PC-9 (cell line): Measurements from ENCODE around the gene NELL2. TPM values are rescaled to one million over a fixed set of nuclear protein-coding genes. Genes with fewer than 3 reads are reported as not detected.

Source experiments
- BruUV-seq: library from RNA; stranded (reverse); fragments of 400-500 nt; replicated peaks from 2 replicates; lab custom pipeline; 2021; lab: Mats Ljungman, UMichigan
- CTCF ChIA-PET: fragments of 300-600 bp; sonication (Branson Sonifier 250); formaldehyde crosslinking; loops from one replicate; lab custom pipeline; 2022; ENCODE audit warnings: antibody characterized with exemption; lab: Charles Lee
- POLR2A ChIA-PET: fragments of 300-600 bp; sonication (Branson Sonifier 250); formaldehyde crosslinking; loops from one replicate; lab custom pipeline; 2022; ENCODE audit warnings: antibody characterized with exemption; ENCODE audit not compliant: unreplicated experiment; lab: Charles Lee
- DNase-seq, 2 experiments: peaks; one replicate each; pipeline versions ENCODE4 v3.0.0 to v3.0.0-alpha.2; 2015 to 2022; ENCODE audit warnings: mixed read lengths in 1 of 2
- H2AFZ ChIP-seq: fragments of 200-600 bp; sonication (generic); 2 replicates; pipeline ENCODE4 v1.8.1; 2017; ENCODE audit warnings: antibody characterized with exemption
- H3F3A ChIP-seq: fragments of 200-600 bp; sonication (generic); 2 replicates; pipeline ENCODE4 v1.8.1; 2017; ENCODE audit warnings: antibody characterized with exemption, mild to moderate bottlenecking, low read depth; ENCODE audit not compliant: insufficient read depth
- H3K27ac ChIP-seq: fragments of 200-600 bp; sonication (generic); 2 replicates; pipeline ENCODE4 v1.6.1; 2016; ENCODE audit warnings: mixed run types
- H3K27me3 ChIP-seq: fragments of 200-600 bp; sonication (generic); 2 replicates; pipeline ENCODE4 v1.6.1; 2016; ENCODE audit warnings: low read depth, mixed run types; ENCODE audit not compliant: insufficient read depth
- H3K36me3 ChIP-seq: fragments of 200-600 bp; sonication (generic); 2 replicates; pipeline ENCODE4 v1.6.1; 2016; ENCODE audit warnings: low read depth, mixed run types
- H3K4me1 ChIP-seq: fragments of 200-600 bp; sonication (generic); replicated peaks from 2 replicates; pipeline ENCODE4 v1.6.1; 2016; ENCODE audit warnings: mixed run types; ENCODE audit not compliant: insufficient read depth
- H3K4me2 ChIP-seq: fragments of 200-600 bp; sonication (generic); 2 replicates; pipeline ENCODE4 v1.6.1; 2017; ENCODE audit warnings: mixed run types
- H3K4me3 ChIP-seq: fragments of 200-600 bp; sonication (generic); 2 replicates; pipeline ENCODE4 v1.6.1; 2016; ENCODE audit warnings: mixed run types
- H3K79me2 ChIP-seq: fragments of 200-600 bp; sonication (generic); 2 replicates; pipeline ENCODE4 v1.6.1; 2017; ENCODE audit warnings: low read depth, mixed run types
- H3K9me2 ChIP-seq: fragments of 200-600 bp; sonication (generic); 2 replicates; pipeline ENCODE4 v1.8.1; 2017; ENCODE audit warnings: mild to moderate bottlenecking; ENCODE audit not compliant: insufficient read depth
- H3K9me3 ChIP-seq: fragments of 200-600 bp; sonication (generic); 2 replicates; pipeline ENCODE4 v1.8.1; 2016; ENCODE audit warnings: low read depth; ENCODE audit not compliant: insufficient read depth
- H4K20me1 ChIP-seq: fragments of 200-600 bp; sonication (generic); 2 replicates; pipeline ENCODE4 v1.8.1; 2017; ENCODE audit not compliant: insufficient read depth
- EZH2 ChIP-seq: fragments of 200-600 bp; sonication (generic); IDR thresholded peaks from 2 replicates; pipeline ENCODE4 v1.8.0; 2017; ENCODE audit warnings: antibody characterized with exemption, low read depth
- intact Hi-C: fragments of 100-400 bp; cut with micrococcal nuclease; formaldehyde crosslinking; loops from one replicate; pipeline ENCODE4 v1.10.0; 2022; ENCODE audit not compliant: unreplicated experiment
- total RNA-seq: library from RNA; stranded (reverse); gene quantifications from 2 replicates; pipeline ENCODE4 v1.2.3, GENCODE V29; 2021
- TF ChIP-seq, protein P1 (sequence below): fragments of 200-600 bp; sonication (generic); conservative IDR thresholded peaks from 2 replicates; pipeline ENCODE4 v1.6.1; 2017; ENCODE audit warnings: mixed run types, antibody characterized with exemption, mild to moderate bottlenecking, moderate library complexity

The NELL2 gene
- total RNA-seq, 1 experiment from 2014 or later: 0.61 TPM

DNA sequence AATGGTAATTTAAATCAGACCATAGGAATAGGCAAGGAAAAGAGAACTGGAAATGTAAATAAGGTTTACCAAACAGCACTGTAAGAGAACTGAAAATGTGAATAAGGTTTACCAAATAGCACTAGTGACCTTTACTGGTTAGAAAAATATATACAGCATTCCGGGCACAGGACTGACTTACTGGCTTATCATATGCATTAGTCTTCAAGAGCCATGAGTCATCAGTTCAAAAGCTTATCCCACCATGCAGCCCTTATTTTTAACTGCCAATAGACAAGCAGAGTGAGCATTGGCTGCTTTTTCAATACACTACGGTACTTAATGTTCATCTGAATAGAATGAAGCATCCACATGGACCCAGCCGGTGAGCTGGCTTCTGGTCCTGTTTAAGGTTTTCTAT is 13.0 kb upstream of the NELL2 start:
- H3K9me2 ChIP-seq: no peaks in the 10 kb centered on the region
- POLR2A ChIA-PET: no interaction called here
- no peak overlapping the region for H3K4me3 ChIP-seq
- no peaks in the 10 kb centered on the region for H3K4me1 ChIP-seq
- H3K36me3 ChIP-seq: no peaks in the 10 kb centered on the region
- H3F3A ChIP-seq: no peaks in the 10 kb centered on the region
- no peaks in the 10 kb centered on the region for H3K27me3 ChIP-seq
- H3K9me3 ChIP-seq: no peaks in the 10 kb centered on the region
- no TSS peak for BruUV-seq
- CTCF ChIA-PET: no interaction called here
- no peak overlapping the region for H3K4me2 ChIP-seq
- TF ChIP-seq, protein P1, sequence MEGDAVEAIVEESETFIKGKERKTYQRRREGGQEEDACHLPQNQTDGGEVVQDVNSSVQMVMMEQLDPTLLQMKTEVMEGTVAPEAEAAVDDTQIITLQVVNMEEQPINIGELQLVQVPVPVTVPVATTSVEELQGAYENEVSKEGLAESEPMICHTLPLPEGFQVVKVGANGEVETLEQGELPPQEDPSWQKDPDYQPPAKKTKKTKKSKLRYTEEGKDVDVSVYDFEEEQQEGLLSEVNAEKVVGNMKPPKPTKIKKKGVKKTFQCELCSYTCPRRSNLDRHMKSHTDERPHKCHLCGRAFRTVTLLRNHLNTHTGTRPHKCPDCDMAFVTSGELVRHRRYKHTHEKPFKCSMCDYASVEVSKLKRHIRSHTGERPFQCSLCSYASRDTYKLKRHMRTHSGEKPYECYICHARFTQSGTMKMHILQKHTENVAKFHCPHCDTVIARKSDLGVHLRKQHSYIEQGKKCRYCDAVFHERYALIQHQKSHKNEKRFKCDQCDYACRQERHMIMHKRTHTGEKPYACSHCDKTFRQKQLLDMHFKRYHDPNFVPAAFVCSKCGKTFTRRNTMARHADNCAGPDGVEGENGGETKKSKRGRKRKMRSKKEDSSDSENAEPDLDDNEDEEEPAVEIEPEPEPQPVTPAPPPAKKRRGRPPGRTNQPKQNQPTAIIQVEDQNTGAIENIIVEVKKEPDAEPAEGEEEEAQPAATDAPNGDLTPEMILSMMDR: no peak
- no peak for DNase-seq
- no peak overlapping the region for H3K27ac ChIP-seq
- no peak overlapping the region for H2AFZ ChIP-seq
- no peaks in the 10 kb centered on the region for H4K20me1 ChIP-seq
- intact Hi-C loops: no loop called here
- no peaks in the 10 kb centered on the region for H3K79me2 ChIP-seq

DNA sequence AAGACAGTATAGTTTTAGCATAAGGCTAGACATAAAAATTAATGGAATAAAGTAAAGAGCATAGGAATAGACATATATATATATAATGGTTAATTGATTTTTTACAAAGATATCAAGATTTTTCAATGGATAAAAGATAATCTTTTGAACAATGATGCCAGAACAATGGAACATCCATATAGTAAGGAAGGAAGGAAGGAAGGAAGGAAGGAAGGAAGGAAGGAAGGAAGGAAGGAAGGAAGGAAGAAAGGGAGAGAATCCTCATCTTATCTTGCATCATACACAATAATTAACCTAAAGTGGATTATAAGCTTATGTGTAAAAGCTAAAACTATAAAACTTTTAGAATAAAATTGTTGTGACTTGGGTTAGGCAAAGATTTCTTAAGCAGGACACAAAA is 9.8 kb upstream of the NELL2 start:
- no peaks in the 10 kb centered on the region for H3K9me2 ChIP-seq
- no peak overlapping the region for H3K4me3 ChIP-seq
- CTCF ChIA-PET: no interaction called here
- intact Hi-C loops: no loop called here
- POLR2A ChIA-PET: no interaction called here
- no peaks in the 10 kb centered on the region for H3K4me1 ChIP-seq
- TF ChIP-seq, protein P1: no peak
- no peak for TF ChIP-seq EZH2
- no peaks in the 10 kb centered on the region for H3F3A ChIP-seq
- no peaks in the 10 kb centered on the region for H4K20me1 ChIP-seq
- H3K79me2 ChIP-seq: no peaks in the 10 kb centered on the region
- no peak overlapping the region for H2AFZ ChIP-seq
- H3K27ac ChIP-seq: no peak overlapping the region
- BruUV-seq: no TSS peak
- H3K27me3 ChIP-seq: no peaks in the 10 kb centered on the region
- H3K9me3 ChIP-seq: no peaks in the 10 kb centered on the region
- DNase-seq: no peak
- H3K36me3 ChIP-seq: no peaks in the 10 kb centered on the region
- no peak overlapping the region for H3K4me2 ChIP-seq

DNA sequence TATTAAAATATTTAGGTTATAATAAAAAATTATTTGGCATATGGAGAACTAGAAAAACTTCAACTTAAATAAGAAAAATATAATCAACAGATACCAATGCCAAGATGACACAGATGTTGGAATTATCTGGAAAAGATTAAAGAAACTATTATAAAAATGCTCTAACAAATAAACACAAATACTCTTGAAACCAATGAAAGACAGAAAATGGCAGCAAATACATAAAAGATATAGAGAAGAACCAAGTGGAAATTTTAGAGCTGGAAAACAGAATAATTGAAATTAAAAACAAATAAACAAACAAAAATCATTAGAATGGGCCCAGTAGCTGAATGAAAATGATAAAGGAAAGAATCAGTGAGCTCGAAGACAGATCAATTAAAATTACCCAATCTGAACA is 5.1 kb upstream of the NELL2 start:
- TF ChIP-seq, protein P1: no peak
- TF ChIP-seq EZH2: no peak
- Histone ChIP-seq H3K9me2 (no peaks in the 10 kb centered on the region), H3K27ac (no peak overlapping the region), H3K4me3 (no peak overlapping the region), H3K9me3 (no peaks in the 10 kb centered on the region), H4K20me1 (no peaks in the 10 kb centered on the region), H3F3A (no peaks in the 10 kb centered on the region), H3K27me3 (0 out of 2 replicates have a peak, but pooled peaks cover 4% of the 10 kb centered on the region), H3K4me2 (no peak overlapping the region), H2AFZ (no peak overlapping the region), H3K36me3 (no peaks in the 10 kb centered on the region), H3K79me2 (no peaks in the 10 kb centered on the region), H3K4me1 (no peaks in the 10 kb centered on the region)
- ChIA-PET CTCF (no interaction called here), POLR2A (no interaction called here)
- DNase-seq: no peak
- no TSS peak for BruUV-seq
- intact Hi-C loops: no loop called here
